NB4 (cell line): ENCODE results near the gene COL5A1.

ENCODE experiments used
- CTCF ChIP-seq: IDR thresholded peaks from one replicate; pipeline ENCODE4 v1.5.1; 2012; ENCODE audit warnings: low read depth, low read length
- TF ChIP-seq, protein P1 (sequence below): IDR thresholded peaks from 2 replicates; pipeline ENCODE4 v1.6.1; 2011; ENCODE audit warnings: low read depth, low read length

GRCh38 chr9:134634176-134634575 is 7.4 kb upstream of the COL5A1 start:
- TF ChIP-seq CTCF, result no peak
- TF ChIP-seq, protein P1, sequence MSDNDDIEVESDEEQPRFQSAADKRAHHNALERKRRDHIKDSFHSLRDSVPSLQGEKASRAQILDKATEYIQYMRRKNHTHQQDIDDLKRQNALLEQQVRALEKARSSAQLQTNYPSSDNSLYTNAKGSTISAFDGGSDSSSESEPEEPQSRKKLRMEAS, result no peak
